H9 (cell line): ENCODE data around the gene ARHGAP22. TPM values are rescaled to one million over a fixed set of nuclear protein-coding genes. Genes with fewer than 3 reads are reported as not detected.

Source experiments
- DNase-seq: peaks from one replicate; pipeline ENCODE4 v3.0.0-alpha.2; 2017
- H2AFZ ChIP-seq: one replicate; pipeline ENCODE4 v1.6.1; 2013; ENCODE audit warnings: mild to moderate bottlenecking, low read length, control low read depth, moderate library complexity
- H2AK5ac ChIP-seq: 2 replicates; pipeline ENCODE4 v1.6.1; 2013; ENCODE audit warnings: low read length, control low read depth, mixed read lengths; ENCODE audit not compliant: insufficient read length
- H2BK120ac ChIP-seq: one replicate; pipeline ENCODE4 v1.6.1; 2013; ENCODE audit warnings: low read depth, mild to moderate bottlenecking, low read length, control low read depth, inconsistent platforms; ENCODE audit not compliant: poor library complexity, severe bottlenecking
- H2BK12ac ChIP-seq: 2 replicates; pipeline ENCODE4 v1.6.1; 2013; ENCODE audit warnings: low read length, control low read depth, mixed read lengths, low read depth; ENCODE audit not compliant: insufficient read length
- H2BK15ac ChIP-seq: 2 replicates; pipeline ENCODE4 v1.6.1; 2013; ENCODE audit warnings: low read depth, low read length, control low read depth
- H2BK20ac ChIP-seq: one replicate; pipeline ENCODE4 v1.6.1; 2013; ENCODE audit warnings: low read depth, mild to moderate bottlenecking, low read length, control low read depth, inconsistent platforms; ENCODE audit not compliant: poor library complexity, severe bottlenecking
- H2BK5ac ChIP-seq: 2 replicates; pipeline ENCODE4 v1.6.1; 2013; ENCODE audit warnings: low read length, control low read depth, mixed read lengths; ENCODE audit not compliant: insufficient read length
- H3K14ac ChIP-seq: 2 replicates; pipeline ENCODE4 v1.6.1; 2013; ENCODE audit warnings: low read length, control low read depth; ENCODE audit not compliant: insufficient read depth
- H3K18ac ChIP-seq: 2 replicates; pipeline ENCODE4 v1.6.1; 2013; ENCODE audit warnings: low read depth, mild to moderate bottlenecking, mixed read lengths, low read length, control low read depth; ENCODE audit not compliant: insufficient read length
- H3K23ac ChIP-seq: 2 replicates; pipeline ENCODE4 v1.6.1; 2013; ENCODE audit warnings: low read length, control low read depth, mixed read lengths, low read depth; ENCODE audit not compliant: insufficient read length
- H3K23me2 ChIP-seq: 2 replicates; pipeline ENCODE4 v1.6.1; 2013; ENCODE audit warnings: low read depth, mild to moderate bottlenecking, mixed read lengths, low read length, control low read depth; ENCODE audit not compliant: insufficient read length, poor library complexity, severe bottlenecking
- H3K27ac ChIP-seq: 2 replicates; pipeline ENCODE4 v1.5.1; 2013; ENCODE audit warnings: low read length, control low read depth, mixed read lengths, low read depth; ENCODE audit not compliant: insufficient read length
- H3K27me3 ChIP-seq: 2 replicates; pipeline ENCODE4 v1.6.1; 2013; ENCODE audit warnings: low read length, control low read depth, inconsistent platforms; ENCODE audit not compliant: insufficient read depth
- H3K4ac ChIP-seq: 2 replicates; pipeline ENCODE4 v1.6.1; 2013; ENCODE audit warnings: low read depth, mild to moderate bottlenecking, control low read depth, inconsistent platforms, low read length, moderate library complexity
- H3K4me1 ChIP-seq: 2 replicates; pipeline ENCODE4 v1.6.1; 2013; ENCODE audit warnings: low read length, control low read depth, inconsistent platforms; ENCODE audit not compliant: insufficient read depth
- H3K4me2 ChIP-seq: 2 replicates; pipeline ENCODE4 v1.6.1; 2013; ENCODE audit warnings: low read length, control low read depth, mixed read lengths; ENCODE audit not compliant: insufficient read length, insufficient read depth
- H3K56ac ChIP-seq: 2 replicates; pipeline ENCODE4 v1.6.1; 2013; ENCODE audit warnings: low read depth, mild to moderate bottlenecking, mixed read lengths, low read length, control low read depth; ENCODE audit not compliant: insufficient read length
- H3K79me1 ChIP-seq: 2 replicates; pipeline ENCODE4 v1.6.1; 2013; ENCODE audit warnings: low read depth, mild to moderate bottlenecking, moderate library complexity, low read length, control low read depth, inconsistent platforms; ENCODE audit not compliant: insufficient read depth, poor library complexity, severe bottlenecking
- H3K79me2 ChIP-seq: 2 replicates; pipeline ENCODE4 v1.6.1; 2013; ENCODE audit warnings: low read length, control low read depth, inconsistent platforms; ENCODE audit not compliant: insufficient read depth
- H3K9ac ChIP-seq: 2 replicates; pipeline ENCODE4 v1.6.1; 2013; ENCODE audit warnings: low read length, control low read depth, mixed read lengths; ENCODE audit not compliant: insufficient read length; ENCODE audit errors: extremely low read depth
- H3K9me3 ChIP-seq: one replicate; pipeline ENCODE4 v1.6.1; 2013; ENCODE audit warnings: low read depth, low read length, inconsistent platforms; ENCODE audit not compliant: control insufficient read depth
- H3T11ph ChIP-seq: one replicate; pipeline ENCODE4 v1.6.1; 2013; ENCODE audit warnings: mild to moderate bottlenecking, low read length, control low read depth, inconsistent platforms
- H4K20me1 ChIP-seq: one replicate; pipeline ENCODE4 v1.6.1; 2013; ENCODE audit not compliant: control insufficient read depth, insufficient read length, insufficient read depth
- H4K5ac ChIP-seq: 2 replicates; pipeline ENCODE4 v1.6.1; 2013; ENCODE audit warnings: low read depth, mild to moderate bottlenecking, mixed read lengths, low read length, control low read depth; ENCODE audit not compliant: insufficient read length
- H4K8ac ChIP-seq: replicated peaks from 2 replicates; pipeline ENCODE4 v1.6.1; 2013; ENCODE audit warnings: low read length, control low read depth, mixed read lengths, low read depth; ENCODE audit not compliant: insufficient read length
- H4K91ac ChIP-seq: 2 replicates; pipeline ENCODE4 v1.6.1; 2013; ENCODE audit warnings: low read depth, mild to moderate bottlenecking, moderate library complexity, mixed read lengths, low read length, control low read depth; ENCODE audit not compliant: insufficient read length
- H3K27ac Mint-ChIP-seq, 3 experiments: 2 replicates in 2 of 3; 3 replicates in 1 of 3; pipeline ENCODE4 v1.8.0; 2020 to 2021; ENCODE audit warnings: mixed read lengths in 3 of 3, mild to moderate bottlenecking in 1 of 3, moderate library complexity in 1 of 3
- H3K27me3 Mint-ChIP-seq: 2 replicates; pipeline ENCODE4 v1.8.0; 2021; ENCODE audit warnings: low read depth, mild to moderate bottlenecking, moderate library complexity, mixed read lengths
- H3K36me3 Mint-ChIP-seq, 3 experiments: 2 replicates in 2 of 3; 3 replicates in 1 of 3; pipeline ENCODE4 v1.8.0; 2020 to 2021; ENCODE audit warnings: low read depth in 3 of 3, mixed read lengths in 3 of 3; ENCODE audit not compliant: insufficient read depth in 1 of 3
- H3K4me1 Mint-ChIP-seq, 2 experiments: 2 replicates each; pipeline ENCODE4 v1.8.0; 2020; ENCODE audit warnings: mixed read lengths in 2 of 2
- H3K4me3 Mint-ChIP-seq, 2 experiments: 2 replicates in 1 of 2; 3 replicates in 1 of 2; pipeline ENCODE4 v1.8.0; 2020 to 2021; ENCODE audit warnings: mild to moderate bottlenecking in 2 of 2, mixed read lengths in 2 of 2, moderate library complexity in 1 of 2
- H3K9me3 Mint-ChIP-seq, 2 experiments: 2 replicates in 1 of 2; 3 replicates in 1 of 2; pipeline ENCODE4 v1.8.0; 2020; ENCODE audit warnings: mild to moderate bottlenecking in 2 of 2, mixed read lengths in 2 of 2, moderate library complexity in 1 of 2
- CTCF ChIP-seq: fragments of 200-600 bp; sonication (generic); conservative IDR thresholded peaks from 3 replicates; pipeline ENCODE4 v1.8.0; 2021; ENCODE audit warnings: antibody characterized with exemption, mild to moderate bottlenecking
- WGBS: extraction: QIAGEN DNeasy Blood & Tissue Kit; methylation state at CpG from one replicate; pipeline ENCODE4 v1.1.7; 2013; ENCODE audit warnings: missing lambda C conversion rate, low lambda C conversion rate, mixed read lengths; ENCODE audit not compliant: insufficient read length; ENCODE audit errors: extremely low coverage; 5-methylcytosine and 5-hydroxymethylcytosine counted together
- total RNA-seq: library from RNA; stranded (reverse); gene quantifications from 2 replicates; pipeline ENCODE4 v1.2.1, GENCODE V29; 2021

ARHGAP22 gene
- total RNA-seq, 1 experiment from 2014 or later, result 7.4 TPM

GRCh38 chr10:48455055-48455391 is 149.8 kb downstream of the ARHGAP22 start:
- H2AFZ ChIP-seq, result no peak overlapping the region
- Mint-ChIP-seq H3K27ac (peak overlapping the region in 1 of 3 experiments; percentile 64; a peak in 2 of 7 replicates), H3K36me3 (peaks cover 2 to 4% (median 4%) of the 10 kb centered on the region in 3 experiments; a peak in 4 of 7 replicates), H3K27me3 (no peaks in the 10 kb centered on the region), H3K9me3 (no peaks in the 10 kb centered on the region), H3K4me1 (peaks cover 14 to 27% of the 10 kb centered on the region in 2 experiments; a peak in 3 of 4 replicates), H3K4me3 (no peak overlapping the region)
- H4K91ac ChIP-seq, result no peak overlapping the region
- no peak overlapping the region for H3T11ph ChIP-seq
- H3K23me2 ChIP-seq, result no peaks in the 10 kb centered on the region
- H3K23ac ChIP-seq, result no peak overlapping the region
- H3K9me3 ChIP-seq, result no peaks in the 10 kb centered on the region
- no peak for TF ChIP-seq CTCF
- H2BK15ac ChIP-seq, result no peak overlapping the region
- no peaks in the 10 kb centered on the region for H3K27me3 ChIP-seq
- no peaks in the 10 kb centered on the region for H3K4me1 ChIP-seq
- DNase-seq, result peak; percentile 25
- no peak overlapping the region for H2AK5ac ChIP-seq
- H4K20me1 ChIP-seq, result no peaks in the 10 kb centered on the region
- no peaks in the 10 kb centered on the region for H3K79me2 ChIP-seq
- no CpG with 5 or more reads among the region's 11 CpGs for WGBS
- H4K8ac ChIP-seq, result no peak overlapping the region
- no peak overlapping the region for H3K27ac ChIP-seq
- H4K5ac ChIP-seq, result no peak overlapping the region
- H2BK120ac ChIP-seq, result no peak overlapping the region
- H3K18ac ChIP-seq, result no peak overlapping the region
- H3K4me2 ChIP-seq, result no peak overlapping the region
- H3K9ac ChIP-seq, result no peak overlapping the region
- H3K4ac ChIP-seq, result no peak overlapping the region
- no peak overlapping the region for H3K56ac ChIP-seq
- H3K79me1 ChIP-seq, result no peaks in the 10 kb centered on the region
- no peak overlapping the region for H2BK20ac ChIP-seq
- no peak overlapping the region for H2BK5ac ChIP-seq
- no peak overlapping the region for H3K14ac ChIP-seq
- H2BK12ac ChIP-seq, result no peak overlapping the region
